T follicular helper cell (primary cell): Measurements from ENCODE around the gene ADSL.

Source experiments
- DNase-seq: peaks from one replicate; pipeline ENCODE4 v3.0.0-alpha.2; 2020; ENCODE audit warnings: low read depth

ADSL gene

DNA sequence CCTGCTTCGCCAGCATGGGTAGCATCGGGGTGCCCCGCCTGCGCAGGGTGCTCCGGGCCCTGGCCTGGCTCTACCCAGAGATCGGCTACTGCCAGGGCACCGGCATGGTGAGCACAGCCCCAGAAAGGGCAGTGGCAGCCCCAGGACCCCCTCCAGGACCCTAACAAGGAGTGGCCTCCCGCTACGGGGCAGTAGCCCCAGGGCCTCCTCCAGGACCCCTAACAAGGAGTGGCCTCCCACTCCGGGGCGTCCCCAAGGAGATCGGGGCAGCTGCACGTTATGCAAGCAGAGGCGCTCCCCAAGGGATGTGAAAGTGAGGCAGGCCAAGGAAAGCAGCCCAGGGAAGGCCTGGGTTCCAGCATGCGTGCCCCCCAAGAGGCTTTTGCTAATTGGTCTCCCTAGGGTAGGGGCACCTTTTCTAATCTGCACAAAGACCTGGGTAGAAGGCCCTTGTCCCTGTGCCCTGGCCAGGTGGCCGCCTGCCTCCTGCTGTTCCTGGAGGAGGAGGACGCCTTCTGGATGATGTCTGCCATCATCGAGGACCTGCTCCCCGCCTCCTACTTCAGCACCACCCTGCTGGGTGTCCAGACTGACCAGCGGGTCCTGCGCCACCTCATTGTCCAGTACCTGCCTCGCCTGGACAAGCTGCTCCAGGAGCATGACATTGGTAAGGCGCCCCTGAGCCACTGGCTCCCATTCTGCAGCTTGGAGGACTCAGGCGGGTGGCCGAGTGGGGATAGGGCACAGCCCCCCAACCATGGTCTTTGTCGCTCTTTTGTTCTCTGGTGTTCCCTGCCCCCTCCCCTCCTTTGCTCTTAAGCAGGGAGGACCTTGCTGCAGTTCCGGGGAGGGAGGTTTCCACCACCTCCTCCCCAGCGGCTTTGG is 59.1 kb downstream of the ADSL start:
- no peak for DNase-seq

DNA sequence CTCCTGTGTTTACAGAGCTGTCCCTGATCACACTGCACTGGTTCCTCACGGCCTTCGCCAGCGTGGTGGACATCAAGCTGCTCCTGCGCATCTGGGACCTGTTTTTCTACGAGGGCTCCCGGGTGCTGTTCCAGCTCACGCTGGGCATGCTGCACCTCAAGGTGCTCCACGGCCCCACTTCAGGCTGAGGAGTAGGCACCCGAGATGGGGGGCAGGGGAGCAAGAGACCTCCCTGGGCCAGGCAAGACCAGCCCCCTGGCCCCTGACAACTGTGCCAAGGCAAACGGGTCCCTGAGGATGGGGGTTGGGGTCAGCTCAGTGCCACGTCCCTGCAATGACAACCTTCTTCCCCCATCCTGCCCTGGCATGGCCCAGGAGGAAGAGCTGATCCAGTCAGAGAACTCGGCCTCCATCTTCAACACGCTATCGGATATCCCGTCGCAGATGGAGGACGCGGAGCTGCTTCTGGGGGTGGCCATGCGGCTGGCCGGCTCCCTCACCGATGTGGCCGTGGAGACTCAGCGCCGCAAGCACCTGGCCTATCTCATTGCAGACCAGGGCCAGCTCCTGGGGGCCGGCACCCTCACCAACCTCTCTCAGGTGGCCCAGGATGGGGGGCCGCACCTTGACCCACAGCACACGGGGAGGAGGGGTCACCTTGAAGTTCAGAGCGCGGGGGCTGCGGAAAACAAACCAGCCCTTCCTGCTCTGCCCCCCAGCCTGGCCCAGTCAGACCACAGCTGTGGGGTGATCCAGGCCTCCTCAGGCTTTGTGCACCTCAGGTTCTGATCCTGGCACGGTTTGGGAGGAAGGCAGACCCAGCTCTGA is 60.0 kb downstream of the ADSL start:
- DNase-seq: no peak

- no peak for DNase-seq
These were observed 60.9 kb downstream of the ADSL start for GRCh38 chr22:40407021-40407761.

DNA sequence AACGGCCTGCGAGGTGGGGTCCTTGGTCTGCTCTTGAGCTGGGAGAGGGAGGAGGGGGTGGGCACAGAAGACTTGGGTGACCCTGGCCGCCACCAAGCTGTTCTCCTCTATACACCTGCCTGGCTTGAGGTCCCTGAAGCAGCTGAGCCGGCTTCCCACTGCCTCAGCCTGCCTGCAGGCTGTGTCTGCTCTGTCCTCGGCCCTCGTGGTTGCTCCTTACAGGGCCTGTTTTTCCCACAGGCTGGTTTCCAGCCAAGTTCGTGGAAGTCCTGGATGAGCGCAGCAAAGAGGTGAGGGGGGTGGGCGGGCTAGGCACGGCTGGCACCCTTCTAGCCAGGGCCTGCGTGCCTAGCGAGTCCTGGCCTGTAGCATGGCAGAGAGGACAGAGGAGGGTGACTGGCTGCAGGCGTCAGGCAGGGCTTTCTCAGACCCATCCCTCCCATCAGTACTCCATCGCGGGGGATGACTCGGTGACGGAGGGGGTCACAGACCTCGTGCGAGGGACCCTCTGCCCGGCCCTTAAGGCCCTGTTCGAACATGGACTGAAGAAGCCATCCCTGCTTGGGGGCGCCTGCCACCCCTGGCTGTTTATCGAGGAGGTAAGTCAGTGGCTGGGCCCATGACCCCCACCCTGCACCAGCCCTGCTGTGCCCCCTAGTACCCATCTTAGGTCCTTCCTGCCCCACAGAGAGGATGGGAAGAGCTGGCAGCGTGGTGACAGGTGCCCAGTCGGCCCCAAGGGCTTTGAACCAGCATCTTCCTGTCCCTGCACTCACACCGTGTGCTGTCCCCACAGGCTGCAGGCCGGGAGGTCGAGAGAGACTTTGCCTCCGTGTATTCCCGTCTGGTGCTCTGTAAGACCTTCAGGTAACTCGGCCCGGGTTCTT is 61.8 kb downstream of the ADSL start:
- DNase-seq: no peak

GRCh38 chr22:40408718-40409612 is 62.7 kb downstream of the ADSL start:
- no peak for DNase-seq

- DNase-seq: no peak
These were observed 63.4 kb downstream of the ADSL start for GRCh38 chr22:40409613-40410113.

DNA sequence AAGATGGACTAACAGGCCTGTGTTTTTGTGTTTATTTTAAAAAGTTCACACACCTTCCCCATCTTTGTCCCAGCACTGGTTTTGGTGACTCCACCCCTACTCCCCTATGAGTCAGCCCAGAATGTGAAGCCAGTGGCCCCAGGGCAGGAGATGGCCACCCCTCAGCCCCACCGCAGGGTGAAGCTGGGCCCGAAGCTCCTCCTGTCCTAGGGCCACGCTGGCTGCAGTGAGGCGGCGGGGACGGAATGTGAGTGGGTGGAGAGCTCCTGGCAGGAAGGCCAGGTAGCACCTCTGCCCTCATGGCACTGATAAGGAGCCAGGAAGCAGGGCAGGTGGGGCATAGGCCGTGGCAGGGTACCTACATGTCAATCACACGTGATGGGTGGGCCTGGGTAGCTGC is 64.0 kb downstream of the ADSL start:
- no peak for DNase-seq

DNA sequence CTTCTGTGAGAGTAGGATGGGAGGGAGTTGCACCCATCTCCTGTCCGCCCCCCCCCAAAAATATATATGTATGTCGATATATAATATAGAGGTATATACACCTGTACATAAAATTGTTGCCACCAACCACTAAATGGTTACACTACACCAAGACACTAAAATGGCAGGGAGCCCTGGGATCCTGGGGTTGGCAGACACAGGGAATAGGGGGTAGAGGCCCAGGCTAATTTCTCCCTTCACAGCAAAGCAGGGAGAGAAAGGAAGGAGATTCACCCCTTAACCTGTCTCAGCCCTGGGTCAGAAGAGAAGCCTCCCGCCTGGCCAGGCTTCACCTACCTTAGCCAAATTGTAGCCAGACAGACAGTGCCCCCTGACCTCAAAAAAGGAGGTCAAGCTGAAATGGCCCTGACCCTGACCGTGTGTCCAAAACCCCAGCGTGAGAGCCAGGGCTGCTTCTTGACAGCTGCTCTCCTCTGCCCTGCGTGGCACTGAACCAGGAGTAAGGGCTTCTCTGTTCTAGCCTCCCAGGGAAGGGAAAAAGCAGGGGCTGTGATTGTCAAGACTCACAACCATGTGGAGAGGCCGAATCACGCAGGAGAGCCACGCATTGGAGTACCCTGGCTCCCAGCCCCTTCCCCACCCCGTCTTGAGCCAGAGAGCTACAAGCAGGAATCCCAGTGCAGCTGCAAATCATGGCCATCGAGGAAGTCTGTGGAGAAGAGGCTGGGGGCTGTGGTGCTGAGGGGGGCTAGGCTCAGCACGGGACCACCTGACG is 64.6 kb downstream of the ADSL start:
- DNase-seq: no peak

DNA sequence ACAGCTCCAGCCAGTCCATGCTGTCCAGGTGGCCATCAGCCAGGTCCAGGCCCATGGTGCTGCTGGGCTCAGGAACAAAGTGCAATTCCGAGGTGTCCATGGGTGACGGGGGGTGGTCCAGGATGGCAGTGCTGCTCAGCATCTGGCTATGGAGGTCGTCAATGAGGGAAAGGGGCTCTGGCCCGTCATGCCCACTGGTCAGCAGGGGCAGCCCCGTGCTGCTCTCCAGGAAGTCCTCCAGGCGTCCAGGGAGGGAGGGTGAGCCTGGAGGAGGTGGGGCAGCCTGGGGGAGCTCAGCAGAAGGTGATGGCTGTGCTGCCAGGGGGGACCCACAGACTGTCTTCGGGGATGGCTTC is 65.2 kb downstream of the ADSL start:
- DNase-seq: no peak

GRCh38 chr22:40412441-40412840 is 66.1 kb downstream of the ADSL start:
- DNase-seq: no peak

GRCh38 chr22:40413873-40414272 is 67.6 kb downstream of the ADSL start:
- DNase-seq: no peak

- no peak for DNase-seq
These were observed 68.0 kb downstream of the ADSL start for GRCh38 chr22:40414311-40414710.

- DNase-seq: no peak
These were observed 68.7 kb downstream of the ADSL start for GRCh38 chr22:40414838-40415505.

DNA sequence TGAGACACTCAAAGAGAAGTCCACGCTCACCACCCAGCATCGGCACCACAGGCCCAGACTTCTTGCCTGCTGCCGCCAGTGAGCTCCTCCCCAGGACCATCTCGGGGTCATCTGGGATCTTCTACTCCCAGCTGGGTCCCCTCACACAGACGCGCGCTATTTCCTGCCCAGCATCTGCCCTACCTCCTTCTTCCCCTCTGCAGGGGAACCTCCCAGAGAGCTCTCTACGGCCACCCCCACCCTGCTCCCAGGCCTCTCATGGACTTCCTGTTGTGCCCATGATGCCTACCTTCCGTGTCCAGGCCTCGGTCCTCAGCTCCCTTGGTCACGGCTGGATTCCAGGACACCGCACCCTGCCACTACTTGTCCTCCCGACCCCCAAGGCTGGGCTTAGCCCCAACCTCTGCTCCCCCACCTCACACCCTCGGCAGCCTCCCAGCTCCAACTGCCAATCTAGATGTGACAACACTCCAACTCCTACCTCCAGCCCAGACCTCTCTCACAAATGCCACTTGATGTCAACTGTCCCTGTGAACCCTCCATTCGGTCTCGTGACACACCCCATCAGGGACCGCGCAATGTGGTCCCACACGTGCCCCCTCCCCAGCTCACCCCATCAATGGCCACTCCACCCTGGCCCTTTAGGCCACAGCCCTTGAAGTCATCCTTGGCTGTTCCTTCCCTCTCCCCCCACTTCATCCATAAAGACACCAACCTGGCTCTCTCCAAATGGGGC is 69.4 kb downstream of the ADSL start:
- DNase-seq: no peak

GRCh38 chr22:40416267-40416570 is 69.9 kb downstream of the ADSL start:
- DNase-seq: no peak

DNA sequence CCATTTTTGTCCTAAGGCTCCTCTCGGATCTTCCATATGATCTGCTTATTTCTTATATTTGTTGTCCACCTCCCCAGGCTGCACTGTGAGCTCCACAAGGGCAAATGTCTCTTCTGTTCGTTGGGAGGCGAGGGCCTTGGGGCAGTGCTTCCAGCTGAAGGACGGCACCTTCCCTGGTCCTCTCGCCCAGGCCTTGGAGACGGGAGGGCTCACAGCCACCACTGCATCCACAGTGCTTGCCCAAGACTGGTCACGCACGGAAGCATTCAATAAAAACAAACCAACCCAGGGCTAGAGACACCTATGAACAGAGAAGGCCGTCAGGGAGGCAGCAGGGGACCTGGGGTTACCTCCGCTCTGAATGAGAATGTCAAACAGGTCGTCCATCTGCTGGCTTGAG is 70.3 kb downstream of the ADSL start:
- no peak for DNase-seq

GRCh38 chr22:40417041-40417440 is 70.7 kb downstream of the ADSL start:
- no peak for DNase-seq

DNA sequence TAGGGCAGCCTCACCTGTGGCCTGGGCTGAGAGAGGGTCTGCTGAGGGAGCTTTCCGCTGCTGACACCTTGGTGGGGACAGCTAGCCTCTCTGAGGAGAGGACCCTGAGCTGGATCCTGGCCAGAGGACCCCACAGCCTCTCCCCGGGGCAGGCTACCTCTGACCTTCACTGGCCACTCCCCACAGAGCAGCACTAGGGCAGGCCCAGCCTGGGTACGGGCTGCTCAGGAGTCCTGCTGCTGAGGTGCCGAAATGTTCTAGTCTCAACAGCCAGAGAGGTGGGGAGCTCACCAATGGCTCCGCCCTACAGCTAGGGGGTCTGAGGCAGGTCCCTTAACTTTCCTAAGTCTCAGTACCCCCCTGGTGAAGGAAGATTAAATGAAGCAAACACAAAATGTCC is 71.6 kb downstream of the ADSL start:
- no peak for DNase-seq
